SU-DHL-6 (cell line): ENCODE results near the gene CNOT1.

ENCODE experiments used
- H2AFZ ChIP-seq: fragments of 200-600 bp; sonication (generic); 2 replicates; pipeline ENCODE4 v1.6.1; 2014; ENCODE audit warnings: low read depth, mild to moderate bottlenecking, moderate library complexity, mixed read lengths, antibody characterized with exemption, low read length; ENCODE audit not compliant: severe bottlenecking
- H3F3A ChIP-seq: fragments of 200-600 bp; shearing (Covaris generic); 2 replicates; pipeline ENCODE4 v1.6.0; 2016; ENCODE audit warnings: antibody characterized with exemption, mild to moderate bottlenecking; ENCODE audit not compliant: insufficient read depth
- H3K27ac ChIP-seq: fragments of 200-600 bp; sonication (generic); 2 replicates; pipeline ENCODE4 v1.5.1; 2016; ENCODE audit warnings: low read depth, mild to moderate bottlenecking, low read length, moderate library complexity, mixed read lengths
- H3K27me3 ChIP-seq: fragments of 200-600 bp; sonication (generic), shearing (Covaris generic); 2 replicates; pipeline ENCODE4 v1.6.0; 2014; ENCODE audit warnings: mild to moderate bottlenecking, low read length
- H3K36me3 ChIP-seq: fragments of 200-600 bp; sonication (generic); 2 replicates; pipeline ENCODE4 v1.6.1; 2014; ENCODE audit warnings: mild to moderate bottlenecking, low read length, mixed read lengths
- H3K4me2 ChIP-seq: fragments of 300-600, 200-600 bp; shearing (Covaris generic), sonication (generic); 2 replicates; pipeline ENCODE4 v1.6.0; 2014; ENCODE audit warnings: low read length, low read depth, mild to moderate bottlenecking; ENCODE audit not compliant: poor library complexity, severe bottlenecking
- H3K4me3 ChIP-seq: fragments of 200-600 bp; sonication (generic); 2 replicates; pipeline ENCODE4 v1.5.1; 2014; ENCODE audit warnings: antibody characterized with exemption, low read length, mild to moderate bottlenecking, mixed read lengths; ENCODE audit not compliant: insufficient read depth, poor library complexity, severe bottlenecking
- H3K79me2 ChIP-seq: fragments of 200-600 bp; sonication (generic); 2 replicates; pipeline ENCODE4 v1.6.1; 2014; ENCODE audit warnings: mild to moderate bottlenecking, low read length, moderate library complexity; ENCODE audit not compliant: insufficient read depth
- H3K9ac ChIP-seq: fragments of 200-600 bp; sonication (generic); 2 replicates; pipeline ENCODE4 v1.7.0; 2014; ENCODE audit warnings: mild to moderate bottlenecking, low read length
- H3K9me2 ChIP-seq: fragments of 200-600 bp; sonication (generic); replicated peaks from 2 replicates; pipeline ENCODE4 v1.6.1; 2014; ENCODE audit warnings: low read length; ENCODE audit not compliant: insufficient read depth
- H3K9me3 ChIP-seq: fragments of 200-600 bp; sonication (generic); 2 replicates; pipeline ENCODE4 v1.6.1; 2014; ENCODE audit warnings: low read length, mixed read lengths; ENCODE audit not compliant: insufficient read depth
- H4K20me1 ChIP-seq: fragments of 200-600 bp; sonication (generic); 2 replicates; pipeline ENCODE4 v1.6.1; 2014; ENCODE audit warnings: low read depth, mild to moderate bottlenecking, antibody characterized with exemption, low read length, moderate library complexity, mixed read lengths
- EZH2phosphoT487 ChIP-seq: fragments of 200-600 bp; sonication (generic), shearing (Covaris generic); conservative IDR thresholded peaks from 2 replicates; pipeline ENCODE4 v1.6.1; 2018; ENCODE audit warnings: mild to moderate bottlenecking, antibody characterized with exemption, low read length, moderate library complexity, mixed read lengths
- TF ChIP-seq, protein P1 (sequence below): fragments of 200-600 bp; sonication (generic); IDR thresholded peaks from one replicate; pipeline ENCODE4 v1.5.1; 2017; ENCODE audit warnings: antibody characterized with exemption, mild to moderate bottlenecking, low read length, moderate library complexity; ENCODE audit not compliant: insufficient read depth, poor library complexity, severe bottlenecking

Gene CNOT1

DNA sequence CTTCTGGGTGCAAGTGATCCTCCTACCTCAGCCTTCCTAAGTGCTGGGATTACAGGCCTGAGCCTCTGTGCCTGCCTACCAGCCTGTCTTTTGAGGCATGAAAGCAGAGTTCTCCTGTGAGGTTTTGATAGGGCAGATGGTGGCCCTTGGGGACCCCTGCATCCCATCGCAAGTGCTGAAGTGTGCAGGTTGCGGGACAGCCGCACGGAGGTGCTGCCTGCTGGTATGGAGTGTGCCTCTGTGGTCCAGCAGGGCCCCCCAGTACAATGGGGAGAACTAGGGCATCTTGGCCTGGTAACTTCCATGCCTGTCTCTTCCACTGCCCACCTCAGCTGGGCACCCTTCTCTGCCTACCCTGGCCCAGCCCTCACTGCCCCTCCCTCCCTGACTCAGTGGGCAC lies 139.6 kb downstream of the CNOT1 start:
- Histone ChIP-seq H3K36me3 (no peaks in the 10 kb centered on the region), H4K20me1 (no peaks in the 10 kb centered on the region), H3K4me3 (no peak overlapping the region), H3K27ac (no peak overlapping the region), H3K79me2 (no peaks in the 10 kb centered on the region), H3K9ac (no peak overlapping the region), H3K4me2 (no peak overlapping the region), H3F3A (no peaks in the 10 kb centered on the region), H3K9me3 (no peaks in the 10 kb centered on the region), H3K9me2 (no peaks in the 10 kb centered on the region), H2AFZ (no peak overlapping the region), H3K27me3 (no peaks in the 10 kb centered on the region)
- TF ChIP-seq, protein P1, sequence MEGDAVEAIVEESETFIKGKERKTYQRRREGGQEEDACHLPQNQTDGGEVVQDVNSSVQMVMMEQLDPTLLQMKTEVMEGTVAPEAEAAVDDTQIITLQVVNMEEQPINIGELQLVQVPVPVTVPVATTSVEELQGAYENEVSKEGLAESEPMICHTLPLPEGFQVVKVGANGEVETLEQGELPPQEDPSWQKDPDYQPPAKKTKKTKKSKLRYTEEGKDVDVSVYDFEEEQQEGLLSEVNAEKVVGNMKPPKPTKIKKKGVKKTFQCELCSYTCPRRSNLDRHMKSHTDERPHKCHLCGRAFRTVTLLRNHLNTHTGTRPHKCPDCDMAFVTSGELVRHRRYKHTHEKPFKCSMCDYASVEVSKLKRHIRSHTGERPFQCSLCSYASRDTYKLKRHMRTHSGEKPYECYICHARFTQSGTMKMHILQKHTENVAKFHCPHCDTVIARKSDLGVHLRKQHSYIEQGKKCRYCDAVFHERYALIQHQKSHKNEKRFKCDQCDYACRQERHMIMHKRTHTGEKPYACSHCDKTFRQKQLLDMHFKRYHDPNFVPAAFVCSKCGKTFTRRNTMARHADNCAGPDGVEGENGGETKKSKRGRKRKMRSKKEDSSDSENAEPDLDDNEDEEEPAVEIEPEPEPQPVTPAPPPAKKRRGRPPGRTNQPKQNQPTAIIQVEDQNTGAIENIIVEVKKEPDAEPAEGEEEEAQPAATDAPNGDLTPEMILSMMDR, result no peak
- TF ChIP-seq EZH2phosphoT487, result no peak

DNA sequence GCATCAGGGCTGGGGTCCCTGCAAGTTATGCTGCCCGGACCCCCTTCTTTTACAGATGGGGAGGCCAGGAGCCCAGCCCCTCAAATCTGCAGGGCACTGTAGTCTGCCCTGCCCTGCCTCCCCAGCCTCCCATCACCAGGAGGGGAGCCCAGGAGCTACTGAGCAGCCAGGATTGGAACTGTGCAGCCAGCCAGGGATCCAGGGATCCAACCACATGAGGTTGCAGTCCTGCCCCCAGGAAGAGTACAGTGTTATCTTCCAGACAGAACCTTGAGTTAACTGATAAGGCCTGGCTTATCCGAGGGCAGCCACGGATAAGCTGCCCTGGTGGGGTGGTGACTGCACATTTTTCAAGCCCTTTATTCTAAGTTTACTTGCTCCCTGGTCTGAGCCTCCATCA lies 141.1 kb downstream of the CNOT1 start:
- Histone ChIP-seq H3K4me2 (no peak overlapping the region), H3K4me3 (no peak overlapping the region), H2AFZ (no peak overlapping the region), H3K36me3 (no peaks in the 10 kb centered on the region), H3K79me2 (no peaks in the 10 kb centered on the region), H4K20me1 (no peaks in the 10 kb centered on the region), H3K9ac (no peak overlapping the region), H3F3A (no peaks in the 10 kb centered on the region), H3K27me3 (no peaks in the 10 kb centered on the region), H3K27ac (no peak overlapping the region), H3K9me3 (no peaks in the 10 kb centered on the region), H3K9me2 (no peaks in the 10 kb centered on the region)
- no peak for TF ChIP-seq EZH2phosphoT487
- TF ChIP-seq, protein P1, result no peak

DNA sequence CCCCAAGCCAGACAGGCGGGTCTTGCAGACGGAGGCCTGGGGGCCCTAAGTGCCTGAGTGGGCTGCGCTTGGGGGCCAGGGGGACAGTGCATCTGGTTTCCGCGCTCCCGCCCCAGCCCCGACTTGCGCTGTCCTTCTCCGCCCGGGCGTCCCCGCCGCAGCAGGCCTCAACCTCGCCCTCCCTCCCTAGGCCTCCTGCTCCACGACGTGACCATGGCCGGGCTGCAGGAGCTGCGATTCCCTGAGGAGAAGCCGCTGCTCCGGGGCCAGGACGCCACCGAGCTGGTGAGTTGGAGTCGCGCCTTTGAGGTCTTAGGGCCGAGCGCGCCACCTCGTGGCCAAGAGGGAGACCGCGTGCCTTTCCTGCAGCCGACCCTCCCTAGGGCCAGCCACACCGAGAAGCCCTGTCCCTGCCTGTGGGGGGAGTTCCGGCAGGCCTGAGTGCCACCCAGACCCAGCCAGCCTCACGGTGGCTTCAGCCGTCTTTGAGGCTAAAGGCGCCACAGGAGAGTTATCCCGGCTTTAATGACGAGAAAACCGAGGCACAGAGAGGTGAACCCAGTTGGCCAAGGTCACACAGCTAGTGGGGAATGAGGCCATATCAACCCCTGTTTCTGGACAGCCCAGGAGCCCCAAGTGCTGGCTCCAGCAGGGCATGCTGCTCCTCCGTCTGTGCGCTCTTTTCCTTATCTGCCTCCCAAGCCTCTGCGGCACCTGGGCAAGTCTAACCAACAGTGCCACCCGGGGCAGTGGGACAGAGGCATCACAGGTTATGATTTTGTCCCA lies 141.9 kb downstream of the CNOT1 start:
- Histone ChIP-seq H3K27ac (no peak overlapping the region), H3K79me2 (no peaks in the 10 kb centered on the region), H3K9me3 (no peaks in the 10 kb centered on the region), H3F3A (no peaks in the 10 kb centered on the region), H3K9ac (no peak overlapping the region), H3K4me2 (no peak overlapping the region), H3K27me3 (no peaks in the 10 kb centered on the region), H2AFZ (no peak overlapping the region), H4K20me1 (no peaks in the 10 kb centered on the region), H3K4me3 (no peak overlapping the region), H3K36me3 (no peaks in the 10 kb centered on the region), H3K9me2 (no peaks in the 10 kb centered on the region)
- TF ChIP-seq EZH2phosphoT487, result no peak
- TF ChIP-seq, protein P1, result peak; percentile 82
